GM21825 (cell line): Measurements from ENCODE around the gene C1orf21.

Experiments used
- ATAC-seq: cut with Tn5 transposase; IDR thresholded peaks from one replicate; pipeline ENCODE4 v1.9.1; 2021; ENCODE audit warnings: mild to moderate bottlenecking, moderate library complexity; ENCODE audit not compliant: unreplicated experiment

The C1orf21 gene

DNA sequence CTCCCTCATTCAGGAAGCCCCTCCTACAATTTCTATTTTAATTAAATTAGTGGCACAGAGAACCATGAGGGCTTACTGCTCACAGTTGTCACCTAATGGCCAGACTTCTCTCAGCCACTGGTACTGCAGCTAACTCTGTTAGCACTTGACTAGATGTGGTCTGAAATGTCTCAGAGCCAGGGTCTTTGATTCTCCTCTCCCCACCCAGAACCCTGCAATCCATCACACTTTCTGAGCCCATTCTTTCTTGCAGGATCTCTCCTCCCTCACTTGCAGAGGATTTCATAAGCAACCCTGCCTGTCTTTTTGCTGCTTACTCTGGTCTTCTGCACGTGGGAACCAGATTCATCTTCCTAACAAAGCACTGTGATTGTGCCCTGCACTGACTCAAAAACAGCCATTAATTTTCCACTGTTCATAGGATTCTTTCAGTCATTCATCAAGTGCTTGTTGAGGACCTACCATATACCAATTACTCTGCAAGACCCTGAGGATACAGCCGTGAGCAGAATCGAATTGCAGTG is 259.4 kb downstream of the C1orf21 start:
- no peak for ATAC-seq

DNA sequence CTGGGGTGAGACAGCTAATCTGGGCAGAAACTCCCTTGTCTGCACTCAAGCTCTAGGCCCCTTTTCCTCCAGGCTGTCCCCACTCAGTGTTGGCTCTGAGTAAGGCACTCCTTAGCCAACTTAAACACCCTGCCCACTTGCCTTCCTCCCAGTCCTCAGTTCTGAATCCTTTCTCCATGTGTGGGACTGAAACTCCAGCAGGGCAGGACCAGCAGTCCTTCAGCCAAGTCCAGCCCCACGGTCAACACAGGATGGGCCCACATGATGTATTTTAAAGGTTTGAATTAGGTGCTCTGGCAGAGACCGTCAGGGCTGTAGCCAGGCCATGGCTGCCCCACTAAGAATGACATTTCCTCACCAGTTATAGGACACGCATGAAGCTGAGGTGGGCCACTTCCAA is 260.0 kb downstream of the C1orf21 start:
- no peak for ATAC-seq

DNA sequence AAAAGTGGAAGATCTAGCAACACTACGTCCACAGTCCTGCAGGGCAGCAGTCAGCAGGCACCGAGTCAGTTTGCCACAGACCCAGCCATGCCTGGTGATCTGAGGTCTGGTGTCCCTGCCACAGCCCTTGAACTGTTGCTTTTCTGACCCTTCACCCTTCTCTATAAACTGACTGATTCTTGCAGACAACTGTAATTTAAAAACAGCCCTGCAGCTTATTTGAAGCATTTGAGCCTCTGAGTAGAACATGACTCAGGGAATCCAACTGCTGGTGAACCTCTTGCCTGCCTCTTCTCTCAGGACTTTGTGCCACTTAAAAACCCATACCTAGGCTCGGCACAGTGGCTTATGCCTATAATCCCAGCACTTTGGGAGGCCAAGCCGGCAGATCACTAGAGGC is 260.6 kb downstream of the C1orf21 start:
- no peak for ATAC-seq

DNA sequence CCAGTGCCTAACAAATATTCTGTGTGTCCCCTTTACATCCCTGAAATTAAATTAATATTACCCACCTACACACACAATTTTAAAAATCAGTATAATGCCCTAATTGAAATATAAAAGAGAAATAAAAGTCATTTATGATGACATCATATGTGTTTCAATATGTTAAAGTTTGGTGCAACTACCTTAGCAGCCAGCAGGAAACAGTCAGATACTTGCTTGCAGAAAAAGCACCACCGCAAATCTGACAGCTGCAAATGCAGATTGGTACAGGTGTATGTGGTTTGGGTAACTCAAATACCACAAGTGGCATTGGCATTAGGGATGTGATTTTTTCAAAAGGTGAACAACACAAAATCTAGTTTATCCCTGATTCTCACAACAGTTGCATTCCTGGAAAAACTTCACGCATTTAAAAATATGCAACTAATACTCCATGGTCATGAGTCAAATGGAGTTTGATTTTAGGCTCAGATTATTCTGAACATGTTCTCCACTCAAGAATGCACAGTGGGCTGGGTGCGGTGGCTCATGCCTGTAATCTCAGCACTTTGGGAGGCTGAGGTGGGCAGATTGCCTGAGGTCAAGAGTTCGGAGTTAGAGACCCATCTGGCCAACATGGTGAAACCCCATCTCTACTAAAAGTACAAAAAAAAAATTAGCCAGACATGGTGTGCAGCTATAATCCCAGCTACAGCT is 261.5 kb downstream of the C1orf21 start:
- no peak for ATAC-seq

DNA sequence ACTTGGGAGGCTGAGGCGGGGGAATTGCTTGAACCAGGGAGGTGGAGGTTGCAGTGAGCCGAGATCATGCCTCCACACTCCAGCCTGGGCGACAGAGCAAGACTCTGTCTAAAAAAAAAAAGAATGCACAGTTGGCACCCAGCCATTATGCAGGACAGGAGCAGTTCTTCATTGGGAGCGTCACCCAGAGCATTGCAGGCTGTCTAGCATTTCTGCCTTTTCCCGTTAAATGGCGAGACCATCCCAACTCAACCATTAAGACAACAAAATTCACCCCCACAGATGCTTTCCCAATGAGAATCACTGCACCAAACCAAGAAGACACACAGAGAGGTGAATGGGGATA is 262.0 kb downstream of the C1orf21 start:
- ATAC-seq, result no peak

DNA sequence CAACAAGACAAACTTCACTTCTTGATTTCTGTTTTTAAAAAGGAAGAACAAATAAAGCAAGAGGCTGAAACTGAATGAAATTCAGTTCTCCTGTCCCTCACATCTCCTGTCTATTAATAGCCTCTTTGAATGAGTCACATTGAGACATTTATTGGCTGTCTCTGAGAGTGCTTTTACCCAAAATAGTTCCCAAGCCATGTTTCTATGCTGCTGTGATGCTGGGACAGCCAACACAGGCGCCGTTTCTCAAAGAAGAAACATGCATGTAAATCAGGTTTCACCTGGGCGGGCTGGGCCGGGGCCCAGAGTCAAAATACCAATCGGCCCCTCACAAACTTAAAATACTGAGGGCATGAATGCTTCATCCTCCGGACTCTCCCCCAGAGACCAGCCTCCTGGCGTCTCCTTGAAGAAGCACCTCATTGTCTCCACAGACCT is 262.6 kb downstream of the C1orf21 start:
- ATAC-seq, result peak; percentile 83

DNA sequence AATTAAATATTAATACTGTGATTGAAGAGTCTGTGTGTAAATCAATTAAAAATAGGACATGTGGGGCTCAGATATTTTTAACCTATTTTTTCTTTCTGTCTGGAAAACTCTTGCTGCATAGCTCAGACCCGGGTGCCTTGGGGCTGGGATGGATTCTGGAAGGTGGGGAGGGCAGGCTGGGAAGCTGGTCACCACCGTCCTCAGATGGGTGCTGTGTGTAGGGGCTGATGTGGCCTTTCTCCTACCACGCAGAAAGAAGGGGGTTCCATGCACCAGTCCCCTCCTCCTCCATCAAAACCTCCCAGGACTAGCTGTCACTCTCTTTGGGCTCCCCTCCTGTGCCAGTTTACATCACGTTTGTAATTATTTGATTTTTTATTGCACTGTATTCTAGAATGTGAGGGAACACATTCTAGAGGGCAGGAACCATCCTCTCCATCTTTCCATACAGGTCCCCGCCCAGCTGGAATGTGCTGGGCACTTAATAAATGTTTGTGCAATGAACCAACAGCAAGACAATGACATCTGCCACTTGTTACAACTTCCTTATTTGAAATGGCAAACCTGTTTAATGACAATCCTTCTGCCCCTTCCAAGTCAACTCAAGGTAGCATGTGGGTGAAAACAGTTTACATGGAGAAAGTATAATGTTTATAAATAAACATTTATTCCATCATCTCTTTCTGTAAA is 263.5 kb downstream of the C1orf21 start:
- ATAC-seq, result no peak

DNA sequence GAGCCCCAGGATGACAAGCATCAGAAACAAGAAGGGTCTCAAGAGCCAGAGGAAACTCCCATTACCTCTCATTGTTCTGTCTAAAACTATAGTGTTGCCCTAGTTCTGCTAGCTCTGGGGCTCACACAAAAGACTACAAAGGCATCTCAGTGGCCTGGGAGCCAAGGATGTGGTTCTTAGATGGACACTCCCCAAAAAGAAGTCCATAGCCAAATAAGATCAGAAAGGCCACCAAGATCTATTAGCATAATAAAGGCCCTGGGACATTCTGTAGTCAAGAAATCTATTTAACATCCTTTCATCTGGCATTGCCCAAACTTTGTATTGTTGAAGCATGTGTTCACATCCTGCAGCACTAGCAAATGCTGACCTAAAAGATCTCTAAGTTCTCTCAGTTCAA is 268.4 kb downstream of the C1orf21 start:
- ATAC-seq, result no peak

DNA sequence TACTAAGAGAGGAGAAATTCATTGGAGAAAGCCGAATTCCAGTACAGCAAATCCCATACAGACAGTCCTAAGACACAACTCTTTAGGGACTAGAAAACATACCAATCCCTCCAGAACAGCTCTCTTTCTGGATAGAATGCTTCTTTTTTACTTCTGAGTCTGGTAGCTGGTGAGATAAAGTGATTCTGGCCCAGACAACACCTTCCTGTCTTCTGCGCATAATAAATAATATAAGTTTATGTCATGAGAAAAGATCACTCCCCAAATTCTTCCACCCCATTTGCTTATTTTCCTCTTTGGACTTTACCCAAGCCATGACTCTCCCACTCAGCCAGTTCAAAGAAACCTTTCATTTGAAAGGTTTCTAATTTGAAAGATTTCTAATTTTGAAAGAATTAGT is 269.4 kb downstream of the C1orf21 start:
- ATAC-seq, result no peak

DNA sequence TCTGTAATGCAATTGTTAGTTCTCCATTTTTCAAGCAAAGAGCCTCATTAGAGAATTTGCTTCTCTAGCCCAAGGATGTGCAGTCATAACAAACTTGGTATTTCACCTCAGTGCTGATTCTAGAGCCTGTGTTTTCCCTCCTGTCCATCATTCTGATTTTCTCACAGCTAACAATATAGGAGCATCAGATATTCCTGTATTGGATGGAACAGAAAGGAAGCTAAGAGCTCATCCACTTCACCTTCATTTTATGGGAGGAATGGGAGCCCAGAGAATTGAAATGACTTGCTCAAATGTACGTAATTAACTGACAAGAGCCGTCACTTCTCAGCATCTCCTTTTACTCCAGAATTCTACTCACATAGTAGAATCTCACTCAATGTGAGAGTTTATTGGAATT is 271.2 kb downstream of the C1orf21 start:
- ATAC-seq, result no peak

DNA sequence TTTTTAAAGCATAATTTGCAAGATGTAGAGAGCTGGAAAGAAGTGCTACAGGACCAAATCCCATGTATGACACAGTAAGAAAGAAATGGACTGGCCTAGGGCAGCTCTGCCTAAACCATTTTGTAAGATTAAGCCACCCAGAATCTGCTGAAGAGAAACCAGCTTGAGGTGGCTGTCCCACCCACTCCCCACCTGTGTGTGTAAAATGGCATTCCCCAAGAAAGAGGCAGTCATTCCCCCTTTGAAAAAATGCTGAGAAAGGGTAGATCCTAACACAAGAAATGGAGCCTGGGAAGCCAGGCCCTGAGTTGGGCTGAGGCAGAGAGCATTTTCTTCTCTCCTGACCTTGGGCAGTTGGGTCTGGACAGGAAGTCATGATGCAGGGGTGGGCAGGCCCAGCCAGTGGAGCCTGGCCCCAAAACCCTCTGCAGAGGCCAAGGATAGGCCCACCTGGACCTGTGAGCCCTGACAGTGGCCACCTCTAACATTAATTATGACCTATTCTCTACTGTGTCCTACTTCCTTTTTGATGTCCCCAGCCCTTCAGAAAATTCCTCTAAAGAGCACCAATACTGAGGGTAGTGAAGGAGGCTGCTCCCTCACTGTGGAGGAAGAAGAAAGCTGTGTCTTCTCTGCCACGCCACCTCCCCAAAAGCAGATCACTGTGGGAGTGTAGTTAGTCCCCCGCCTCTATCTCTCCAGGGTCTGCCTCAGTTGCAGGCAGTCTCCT is 273.8 kb downstream of the C1orf21 start:
- ATAC-seq, result no peak

DNA sequence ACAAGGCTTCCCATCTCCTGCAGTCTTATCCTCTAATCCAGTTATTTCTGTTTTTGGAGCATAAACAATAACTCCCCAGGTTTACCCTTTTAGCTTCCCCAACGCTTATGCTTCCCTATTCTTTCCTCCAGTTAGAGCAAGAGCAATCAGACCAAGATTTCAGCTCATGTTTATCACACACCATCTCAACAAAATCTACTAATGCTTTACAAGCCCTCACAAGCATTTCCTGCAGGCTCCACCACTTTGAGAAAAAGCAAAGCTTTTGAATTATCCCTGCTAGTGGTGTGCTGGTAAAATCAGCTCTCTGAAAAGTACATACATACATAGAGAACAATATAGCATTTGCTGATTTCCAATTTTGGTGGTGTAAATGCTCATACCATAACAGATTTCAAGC is 275.0 kb downstream of the C1orf21 start:
- ATAC-seq, result no peak

DNA sequence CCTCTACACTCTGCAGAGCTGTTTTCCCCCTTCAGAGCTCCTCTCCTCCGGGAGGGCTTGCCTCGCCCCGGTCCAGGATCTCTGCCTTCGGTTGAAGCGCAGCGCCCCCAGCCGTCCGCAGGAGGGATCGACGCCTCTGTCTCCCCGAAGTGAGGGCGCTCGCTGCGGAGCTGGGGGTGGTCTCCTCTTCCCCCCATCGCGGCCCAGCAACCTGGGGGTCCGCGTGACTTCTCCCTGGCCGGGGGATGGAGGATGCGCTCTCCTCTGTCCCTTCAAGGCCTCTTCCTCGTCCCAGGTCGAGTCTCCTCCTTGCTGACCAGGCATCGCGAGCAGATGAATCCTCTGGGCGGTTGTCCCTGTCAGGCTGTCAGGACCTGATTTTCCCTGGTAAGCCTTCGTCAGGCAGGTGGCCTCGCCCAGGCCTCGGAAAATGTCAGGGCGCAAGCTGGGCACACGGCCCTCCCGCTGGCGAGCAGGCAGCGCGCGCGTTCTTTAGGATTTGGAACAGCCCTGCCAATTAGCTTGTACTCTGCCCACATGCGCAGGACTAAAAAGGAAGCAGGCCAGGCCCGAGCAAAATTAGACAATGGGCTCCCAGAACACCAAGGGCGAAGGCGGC is 277.3 kb downstream of the C1orf21 start:
- no peak for ATAC-seq

DNA sequence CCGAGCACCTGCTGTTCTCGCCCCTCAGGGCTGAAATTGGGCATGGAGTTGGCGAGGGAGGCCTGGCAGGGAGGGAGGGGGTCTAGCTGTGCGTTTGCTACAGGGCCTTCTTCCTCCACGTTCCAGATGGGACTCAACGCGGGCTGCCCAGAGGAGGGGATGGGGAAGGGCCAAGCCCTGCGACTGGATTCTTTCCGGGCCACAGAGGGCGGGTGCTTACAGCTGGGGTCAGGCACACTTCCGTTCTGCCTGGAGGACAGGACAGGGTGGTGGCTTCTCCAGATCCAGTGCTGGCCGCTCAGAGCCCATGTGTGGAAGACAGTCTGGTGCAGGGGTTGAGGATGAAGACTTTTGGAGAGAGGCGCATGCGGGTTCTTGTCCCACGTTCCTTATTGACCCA is 277.8 kb downstream of the C1orf21 start:
- ATAC-seq, result no peak

DNA sequence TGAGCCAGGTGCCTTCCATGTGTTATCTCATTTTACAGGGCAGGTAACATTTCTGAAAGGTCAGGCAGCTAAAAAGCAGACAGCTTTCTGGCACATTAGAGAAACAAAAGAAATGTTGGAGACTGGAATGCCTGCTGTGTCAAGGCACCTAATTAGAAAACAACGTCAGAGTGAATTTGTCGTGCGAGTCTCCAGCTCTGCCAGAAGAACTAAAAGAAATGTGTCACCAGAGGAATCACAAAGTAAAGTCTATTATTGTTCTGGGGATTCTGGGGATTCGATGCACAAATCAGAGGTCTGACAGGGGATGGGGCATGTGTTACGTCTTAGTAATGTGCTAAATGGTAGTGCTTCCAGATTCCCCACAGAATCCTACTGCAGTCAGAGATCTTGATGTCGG is 278.5 kb downstream of the C1orf21 start:
- ATAC-seq, result no peak

DNA sequence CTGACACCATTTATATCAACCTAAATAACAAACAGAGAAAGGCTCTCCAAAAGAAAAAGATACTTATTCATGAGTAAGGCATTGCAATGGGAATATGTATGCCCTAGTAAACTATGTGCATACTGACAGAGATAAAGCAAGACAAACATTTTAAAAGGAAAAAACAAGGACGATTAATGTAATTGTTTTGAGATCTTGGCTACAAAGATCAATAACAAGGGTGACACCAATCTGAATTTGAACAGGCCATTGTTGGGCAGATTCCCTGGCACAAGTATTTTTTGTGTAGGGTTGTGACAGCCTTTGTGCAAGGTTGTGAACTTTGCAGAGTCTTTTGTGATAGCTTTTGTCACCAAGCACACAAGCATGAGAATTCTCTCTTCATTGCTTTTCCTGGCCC is 282.6 kb downstream of the C1orf21 start:
- no peak for ATAC-seq

DNA sequence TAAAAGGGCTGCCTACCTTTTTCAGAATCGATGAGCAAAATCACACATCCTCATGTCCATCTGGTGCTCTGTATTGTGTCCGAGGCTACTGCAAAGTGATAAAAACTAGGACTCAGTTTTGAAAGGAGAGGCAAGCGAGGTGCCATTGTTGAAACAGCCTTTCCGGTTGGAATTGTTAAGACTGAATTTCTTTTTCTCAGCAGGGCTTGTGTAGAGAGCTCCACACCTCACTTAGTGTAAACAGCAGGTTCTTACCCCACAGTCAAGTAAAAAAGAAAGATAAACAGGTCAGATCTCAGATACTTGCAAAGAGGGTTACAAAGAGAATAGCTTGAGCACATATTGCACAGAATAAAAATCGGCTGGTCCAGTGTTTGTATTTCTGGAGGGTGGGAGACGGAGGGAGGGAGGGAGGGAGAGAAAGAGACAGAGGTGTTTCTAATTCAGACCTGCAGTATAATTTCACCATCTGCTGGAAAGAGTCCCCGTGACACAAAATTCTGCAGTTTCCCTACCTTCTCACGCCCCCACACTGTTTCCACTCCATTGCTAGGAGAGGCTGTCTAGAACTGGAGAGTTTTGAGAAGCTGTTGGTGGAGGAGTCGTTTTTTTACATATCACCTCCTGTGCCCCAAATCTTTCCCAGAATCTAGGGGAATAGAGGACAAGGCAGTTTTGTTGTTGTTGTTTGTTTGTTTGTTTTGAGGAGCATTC is 285.3 kb downstream of the C1orf21 start:
- ATAC-seq, result no peak

DNA sequence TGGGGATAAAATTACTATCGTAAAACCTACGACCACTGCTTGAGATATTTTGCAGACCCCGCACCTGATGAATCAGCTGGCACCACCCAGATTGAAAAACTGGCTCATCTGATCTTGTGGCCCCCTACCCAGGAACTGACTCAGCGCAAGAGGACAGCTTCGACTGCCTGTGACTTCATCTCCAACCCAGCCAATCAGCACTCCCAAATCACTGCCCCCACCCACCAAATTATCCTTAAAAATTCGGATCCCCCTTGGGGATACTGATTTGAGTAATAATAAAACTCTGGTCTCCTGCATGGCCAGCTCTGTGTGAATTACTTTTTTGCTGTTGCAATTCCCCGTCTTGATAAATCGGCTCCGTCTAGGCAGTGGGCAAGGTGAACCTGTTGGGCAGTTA is 286.5 kb downstream of the C1orf21 start:
- no peak for ATAC-seq

DNA sequence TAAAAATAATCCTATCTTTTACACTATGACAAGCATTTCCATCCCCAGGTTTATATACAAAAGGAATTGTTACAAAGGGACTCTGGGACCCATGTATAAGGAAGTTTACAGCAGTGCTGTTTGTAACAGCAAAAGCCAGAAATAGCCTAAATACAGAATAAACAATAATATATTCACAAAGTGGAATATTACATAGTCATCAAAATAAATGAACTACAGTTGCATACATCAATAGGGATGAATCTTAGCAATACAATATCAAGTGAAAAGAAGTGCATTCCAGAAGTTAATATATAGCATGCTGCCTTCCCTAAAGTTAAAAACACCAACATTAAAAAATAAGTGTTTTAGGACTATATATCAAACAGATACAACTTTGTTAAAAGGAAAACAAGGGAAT is 290.5 kb downstream of the C1orf21 start:
- ATAC-seq, result no peak
